ENCODE results near the gene ORAI3.

Gene ORAI3

GRCh38 chr16:30987581-30988190 lies 38.8 kb downstream of the ORAI3 start:
- DNase-seq (ENCODE audit: extremely low read depth in 1 of 2, low read depth in 1 of 2), result no peak

- DNase-seq (ENCODE audit: extremely low read depth in 1 of 2, low read depth in 1 of 2), result no peak
Measured at GRCh38 chr16:30989469-30990047, 40.7 kb downstream of the ORAI3 start.

- no peak for DNase-seq (ENCODE audit: extremely low read depth in 1 of 2, low read depth in 1 of 2)
Measured at GRCh38 chr16:30990105-30990504, 41.2 kb downstream of the ORAI3 start.

- no peak for DNase-seq (ENCODE audit: extremely low read depth in 1 of 2, low read depth in 1 of 2)
Measured at GRCh38 chr16:30991052-30991451, 42.2 kb downstream of the ORAI3 start.

GRCh38 chr16:30992276-30992780 lies 43.5 kb downstream of the ORAI3 start:
- no peak for DNase-seq (ENCODE audit: extremely low read depth in 1 of 2, low read depth in 1 of 2)

- DNase-seq (ENCODE audit: extremely low read depth in 1 of 2, low read depth in 1 of 2), result no peak
Measured at GRCh38 chr16:30992931-30993816, 44.3 kb downstream of the ORAI3 start.

- no peak for DNase-seq (ENCODE audit: extremely low read depth in 1 of 2, low read depth in 1 of 2)
Measured at GRCh38 chr16:30995927-30996323, 47.1 kb downstream of the ORAI3 start.

- no peak for DNase-seq (ENCODE audit: extremely low read depth in 1 of 2, low read depth in 1 of 2)
Measured at GRCh38 chr16:30996324-30996984, 47.6 kb downstream of the ORAI3 start.

- DNase-seq (ENCODE audit: extremely low read depth in 1 of 2, low read depth in 1 of 2), result peak; percentile 48 to 80
Measured at GRCh38 chr16:30996985-30997724, 48.3 kb downstream of the ORAI3 start.

- DNase-seq (ENCODE audit: extremely low read depth in 1 of 2, low read depth in 1 of 2), result no peak
Measured at GRCh38 chr16:30997725-30998711, 49.1 kb downstream of the ORAI3 start.

- DNase-seq (ENCODE audit: extremely low read depth in 1 of 2, low read depth in 1 of 2), result no peak
Measured at GRCh38 chr16:30998852-30999761, 50.2 kb downstream of the ORAI3 start.

- DNase-seq (ENCODE audit: extremely low read depth in 1 of 2, low read depth in 1 of 2), result no peak
Measured at GRCh38 chr16:31000671-31001382, 52.0 kb downstream of the ORAI3 start.

- no peak for DNase-seq (ENCODE audit: extremely low read depth in 1 of 2, low read depth in 1 of 2)
Measured at GRCh38 chr16:31001507-31002249, 52.8 kb downstream of the ORAI3 start.

- no peak for DNase-seq (ENCODE audit: extremely low read depth in 1 of 2, low read depth in 1 of 2)
Measured at GRCh38 chr16:31002250-31002700, 53.4 kb downstream of the ORAI3 start.

- no peak for DNase-seq (ENCODE audit: extremely low read depth in 1 of 2, low read depth in 1 of 2)
Measured at GRCh38 chr16:31002862-31003341, 54.0 kb downstream of the ORAI3 start.

- DNase-seq (ENCODE audit: extremely low read depth in 1 of 2, low read depth in 1 of 2), result no peak
Measured at GRCh38 chr16:31003744-31004143, 54.9 kb downstream of the ORAI3 start.
